Hypothalamus (tissue), 51 donors: ENCODE results near the gene MRPS21.
A peak's percentile ranks its signal among the peaks of the same experiment; 100 is the strongest.

Experiments
- DNase-seq, 51 donors: peaks; one replicate each; lab custom pipeline; 2025; lab: John Stamatoyannopoulos, UW

Gene MRPS21

GRCh38 chr1:150293433-150294253, at the start of gene MRPS21:
MRPS21 (plus strand) TSS chr1:150293861; CDS start chr1:150294367, 506 bp downstream.
- peak; percentile 44 to 94 (median 83) for DNase-seq

DNA sequence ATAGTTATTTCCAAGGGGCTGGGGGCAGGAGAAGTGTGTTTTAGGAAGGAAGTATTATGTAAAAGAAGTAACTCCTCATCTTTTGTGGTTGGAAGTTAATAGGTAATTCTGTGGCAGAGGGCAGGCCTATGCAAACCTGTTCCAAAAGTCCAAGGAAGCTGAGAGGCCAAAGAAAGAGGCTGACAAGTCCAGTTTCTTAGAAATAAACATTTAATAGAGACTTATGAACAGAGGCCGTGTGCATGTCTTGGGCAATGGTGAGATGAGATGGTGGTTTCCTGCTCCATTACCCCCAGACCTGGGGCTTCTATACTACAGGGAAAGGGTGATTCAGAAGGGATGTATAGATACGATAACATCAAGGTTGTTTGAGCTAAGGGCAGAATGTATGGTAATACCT, 43.7 kb upstream of the MRPS21 start:
- no peak for DNase-seq

- DNase-seq: peak in 2 of 51 donors; percentile 71 to 81
Observed at GRCh38 chr1:150256198-150256553, 37.5 kb upstream of the MRPS21 start.

GRCh38 chr1:150256554-150257341, 36.9 kb upstream of the MRPS21 start:
- peak in 44 of 51 donors; percentile 14 to 92 (median 68) for DNase-seq

DNA sequence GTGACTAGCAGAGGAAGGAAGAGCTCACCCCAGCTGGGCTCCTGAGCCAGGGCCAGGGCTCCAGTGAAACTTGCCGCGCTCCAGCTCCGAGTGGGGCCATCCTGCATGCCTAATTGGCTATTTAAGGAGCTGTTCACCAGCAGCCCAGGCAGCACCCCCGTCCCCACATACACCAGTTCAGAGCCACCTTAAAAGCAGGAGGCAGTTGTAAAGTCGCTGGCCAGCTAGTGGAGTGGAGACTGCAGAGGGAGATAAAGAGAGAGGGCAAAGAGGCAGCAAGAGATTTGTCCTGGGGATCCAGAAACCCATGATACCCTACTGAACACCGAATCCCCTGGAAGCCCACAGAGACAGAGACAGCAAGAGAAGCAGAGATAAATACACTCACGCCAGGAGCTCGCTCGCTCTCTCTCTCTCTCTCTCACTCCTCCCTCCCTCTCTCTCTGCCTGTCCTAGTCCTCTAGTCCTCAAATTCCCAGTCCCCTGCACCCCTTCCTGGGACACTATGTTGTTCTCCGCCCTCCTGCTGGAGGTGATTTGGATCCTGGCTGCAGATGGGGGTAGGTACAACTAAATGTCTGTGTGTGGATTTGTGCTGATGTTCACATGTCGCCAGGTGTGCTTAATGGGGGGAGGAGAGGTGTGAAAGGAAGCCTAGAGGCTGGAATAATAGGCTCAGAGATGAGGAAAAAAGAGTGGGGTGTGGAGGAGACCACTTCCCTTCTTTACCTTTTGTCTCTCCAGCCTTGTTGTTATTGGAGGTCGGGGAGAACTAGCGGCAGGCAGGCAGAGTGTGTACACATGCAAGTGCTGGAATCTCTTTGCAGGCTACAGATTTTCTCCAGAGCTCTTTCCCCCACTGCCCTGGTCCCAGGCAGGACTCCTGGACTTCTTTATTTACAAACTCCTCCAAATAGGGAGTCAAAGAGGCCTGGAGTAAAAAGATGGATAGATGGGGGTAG, 35.8 kb upstream of the MRPS21 start, which contains the start of gene CA14:
Gene CA14 (plus strand): TSS at position 151 of the 962 bp plus-strand sequence. CDS start 355 bp downstream, at position 506.
- peak in 44 of 51 donors; percentile 7 to 82 (median 46) for DNase-seq

DNA sequence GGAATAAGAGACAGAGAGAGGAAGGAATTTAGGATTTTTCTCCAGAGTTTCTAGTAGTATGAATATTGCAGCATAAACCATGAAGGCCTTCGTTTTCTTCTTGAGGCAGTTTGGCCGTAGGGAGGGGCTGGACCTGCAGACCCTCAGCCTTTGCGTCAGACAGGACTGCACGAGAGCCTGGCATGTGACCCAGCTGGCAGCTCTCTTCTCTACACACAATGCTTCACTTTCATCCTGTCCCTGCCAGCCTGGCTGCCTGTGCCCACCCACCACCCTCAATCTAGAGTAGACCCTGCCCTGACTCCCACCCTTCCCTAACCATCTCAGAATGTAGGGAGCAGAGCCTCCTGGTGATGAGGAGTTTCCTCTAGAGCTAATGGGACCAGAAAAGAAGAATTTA, 34.4 kb upstream of the MRPS21 start:
- peak in 27 of 51 donors; percentile 1 to 54 (median 23) for DNase-seq

GRCh38 chr1:150259758-150260669, 33.6 kb upstream of the MRPS21 start:
- peak in 2 of 51 donors; percentile 38 to 43 for DNase-seq

- DNase-seq: no peak
Observed at GRCh38 chr1:150261367-150261766, 32.3 kb upstream of the MRPS21 start.

- no peak for DNase-seq
Observed at GRCh38 chr1:150262388-150263320, 31.0 kb upstream of the MRPS21 start.

DNA sequence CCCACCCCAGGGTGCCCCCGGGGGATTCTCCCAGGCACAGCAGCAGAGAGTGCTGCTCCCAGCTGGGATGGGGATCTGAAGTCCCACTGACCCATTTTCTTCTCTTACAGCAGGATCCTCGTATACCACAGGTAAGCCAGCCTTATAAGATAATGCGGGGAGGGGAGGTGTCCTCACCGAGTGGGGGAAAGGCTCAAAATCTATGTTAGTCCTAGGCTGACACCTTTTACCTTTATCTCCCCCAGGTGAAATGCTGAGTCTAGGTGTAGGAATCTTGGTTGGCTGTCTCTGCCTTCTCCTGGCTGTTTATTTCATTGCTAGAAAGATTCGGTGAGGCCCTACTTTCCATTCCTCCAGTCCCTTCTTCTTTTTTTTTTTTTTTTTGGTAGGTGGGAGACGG, 30.1 kb upstream of the MRPS21 start:
- DNase-seq: no peak

- peak in 1 of 51 donors; percentile 6 for DNase-seq
Observed at GRCh38 chr1:150267896-150268295, 25.8 kb upstream of the MRPS21 start.

- peak in 14 of 51 donors; percentile 4 to 64 (median 26) for DNase-seq
Observed at GRCh38 chr1:150268340-150268704, 25.3 kb upstream of the MRPS21 start.

DNA sequence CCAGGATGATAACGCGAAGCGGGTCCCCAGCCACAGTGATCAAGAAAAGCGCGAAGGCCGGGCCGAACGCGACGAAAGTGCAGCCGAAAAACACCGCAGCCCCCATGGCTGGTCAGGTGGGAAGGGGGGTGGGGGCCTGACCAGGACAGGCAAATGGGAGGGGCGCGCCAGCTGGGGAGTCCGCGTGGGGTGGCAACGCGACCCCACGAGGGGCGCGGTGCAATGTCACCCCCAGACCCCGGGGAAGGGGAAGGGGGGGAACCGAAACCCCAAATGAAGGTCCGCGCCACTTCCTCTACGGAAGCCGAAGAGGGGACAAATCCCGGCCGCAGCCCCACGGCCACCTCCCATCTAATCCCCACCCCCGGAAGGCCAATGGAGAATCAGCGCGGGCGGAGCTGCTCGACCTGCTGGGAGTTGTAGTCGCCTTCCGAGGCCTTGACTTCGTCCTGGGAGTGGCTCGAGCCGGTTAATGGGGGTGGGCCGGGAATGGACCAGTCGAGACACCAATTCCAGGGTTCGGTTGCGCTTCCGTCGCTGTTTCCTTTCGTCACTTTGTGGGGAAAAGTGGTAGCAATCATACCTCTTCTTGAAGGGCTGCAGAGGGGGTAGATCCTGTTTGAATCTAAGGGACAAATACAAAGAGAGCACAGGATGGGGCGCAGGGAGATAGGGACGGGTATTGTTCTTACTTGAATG, 24.8 kb upstream of the MRPS21 start, which contains the start of gene APH1A:
Gene APH1A (minus strand): TSS at position 312 of the 699 bp plus-strand sequence. CDS start 206 bp downstream, at position 106.
- DNase-seq: peak; percentile 72 to 98 (median 95)

GRCh38 chr1:150269451-150269850, 24.2 kb upstream of the MRPS21 start:
- DNase-seq: no peak

DNA sequence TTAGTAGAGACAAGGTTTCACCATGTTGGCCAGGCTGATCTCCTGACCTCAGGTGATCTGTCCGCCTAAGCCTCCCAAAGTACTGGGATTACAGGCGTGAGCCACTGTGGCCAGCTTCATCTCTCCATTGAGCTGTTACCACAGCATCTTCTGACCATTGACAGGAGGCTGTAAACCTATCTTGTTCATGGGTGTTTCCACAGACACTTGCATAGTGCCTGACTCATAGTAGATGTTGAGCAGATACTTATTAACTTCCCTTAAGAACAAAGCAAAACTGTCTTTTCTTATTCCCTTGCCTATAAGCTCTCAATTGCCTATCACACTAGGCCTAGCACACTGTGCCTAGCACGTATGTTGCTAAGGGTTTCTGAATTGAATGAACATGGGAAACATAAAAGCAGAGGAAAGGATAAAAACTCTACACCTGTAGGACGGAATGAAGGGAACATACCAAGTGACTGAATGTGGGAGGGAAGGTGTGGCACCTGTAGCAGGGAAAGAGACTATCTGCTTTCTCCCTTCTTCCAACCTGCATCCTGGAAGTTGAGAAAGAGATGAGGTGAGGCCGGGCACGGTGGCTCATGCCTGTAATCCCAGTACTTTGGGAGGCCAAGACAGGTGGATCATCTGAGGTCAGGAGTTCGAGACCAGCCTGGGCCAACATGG, 22.2 kb upstream of the MRPS21 start:
- DNase-seq: no peak

DNA sequence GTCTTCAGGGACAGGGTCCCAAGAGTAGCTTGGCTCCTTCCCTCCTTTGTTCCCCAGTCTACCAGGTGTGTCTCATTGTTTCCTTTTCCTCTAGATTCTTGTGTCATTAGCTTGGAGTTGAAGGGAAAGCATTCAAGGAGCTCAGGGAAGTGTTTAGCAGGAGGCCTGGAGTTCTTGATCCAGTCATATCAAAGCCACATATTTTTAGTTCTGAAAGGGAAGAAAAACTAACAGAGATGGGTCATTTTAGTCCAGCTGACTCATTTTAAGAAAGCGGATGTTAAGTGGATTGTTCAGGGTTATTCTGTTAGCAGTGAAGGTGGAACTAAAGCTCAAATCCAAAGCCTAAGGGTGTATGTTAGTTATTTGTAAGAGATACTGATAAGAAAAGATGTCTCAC, 20.4 kb upstream of the MRPS21 start:
- no peak for DNase-seq
